Stimulated activated CD8-positive, alpha-beta memory T cell treated with anti-CD3 and anti-CD28 coated beads, Interleukin-12 subunit alpha, Interleukin-12 subunit beta, amount 100 ng/mL, for 24 hours (primary cell): ENCODE results near the gene SAMD4A.

ENCODE experiments used
- DNase-seq: peaks from one replicate; pipeline ENCODE4 v3.0.0-alpha.2; 2020; ENCODE audit errors: extremely low read depth

SAMD4A gene

DNA sequence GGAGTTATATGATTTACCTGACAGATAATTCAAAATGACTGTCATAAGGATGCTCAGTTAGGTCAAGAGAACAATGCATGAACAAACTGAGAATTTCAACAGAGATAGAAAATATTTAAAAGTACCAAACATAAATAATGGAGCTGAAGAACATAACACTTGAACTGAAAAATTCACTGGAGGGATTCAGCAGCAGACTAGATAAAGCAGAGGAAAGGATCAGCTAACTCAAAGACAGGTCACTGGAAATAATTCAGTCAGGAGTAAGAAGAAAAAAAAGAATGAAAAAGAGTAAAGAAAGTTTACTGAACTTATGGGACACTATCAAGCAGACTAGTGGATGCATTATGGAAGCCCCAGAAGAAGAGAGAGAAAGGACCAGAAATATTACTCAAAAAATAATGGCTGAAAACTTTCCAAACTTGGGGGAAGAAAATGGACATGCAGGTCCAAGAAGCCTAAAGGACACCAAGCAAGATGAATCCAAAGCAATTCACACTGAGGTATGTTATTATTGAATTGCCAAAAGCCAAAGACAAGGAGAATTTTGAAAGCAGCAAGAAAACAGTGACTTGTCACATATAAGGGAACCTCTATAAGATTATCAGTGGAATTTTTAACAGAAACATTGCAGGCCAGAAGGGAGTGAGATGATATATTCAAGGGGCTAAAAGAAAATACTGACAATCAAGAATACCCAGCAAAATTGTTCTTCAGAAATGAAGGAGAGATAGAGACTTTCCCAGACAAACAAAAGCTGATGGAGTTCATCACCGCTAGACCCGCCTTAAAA is 257.0 kb downstream of the SAMD4A start:
- no peak for DNase-seq

DNA sequence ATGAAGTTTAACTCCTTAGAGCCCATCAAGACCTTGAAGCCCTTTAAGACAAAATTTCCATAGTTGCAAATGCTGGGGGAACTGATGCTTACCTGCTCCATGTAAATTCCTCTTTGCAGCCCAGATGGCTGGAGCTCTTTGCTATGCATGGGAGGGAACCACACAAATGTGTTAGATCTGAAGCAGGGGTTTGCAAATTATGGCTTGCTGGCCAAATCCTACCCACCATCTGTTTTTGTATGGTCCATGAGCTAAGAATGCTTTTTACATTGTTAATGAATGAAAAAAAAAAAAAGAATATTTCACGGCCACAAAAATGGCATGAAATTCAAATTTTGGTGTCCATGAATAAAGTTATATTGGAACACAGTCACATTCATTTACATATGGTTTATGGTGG is 261.1 kb downstream of the SAMD4A start:
- DNase-seq, result no peak

DNA sequence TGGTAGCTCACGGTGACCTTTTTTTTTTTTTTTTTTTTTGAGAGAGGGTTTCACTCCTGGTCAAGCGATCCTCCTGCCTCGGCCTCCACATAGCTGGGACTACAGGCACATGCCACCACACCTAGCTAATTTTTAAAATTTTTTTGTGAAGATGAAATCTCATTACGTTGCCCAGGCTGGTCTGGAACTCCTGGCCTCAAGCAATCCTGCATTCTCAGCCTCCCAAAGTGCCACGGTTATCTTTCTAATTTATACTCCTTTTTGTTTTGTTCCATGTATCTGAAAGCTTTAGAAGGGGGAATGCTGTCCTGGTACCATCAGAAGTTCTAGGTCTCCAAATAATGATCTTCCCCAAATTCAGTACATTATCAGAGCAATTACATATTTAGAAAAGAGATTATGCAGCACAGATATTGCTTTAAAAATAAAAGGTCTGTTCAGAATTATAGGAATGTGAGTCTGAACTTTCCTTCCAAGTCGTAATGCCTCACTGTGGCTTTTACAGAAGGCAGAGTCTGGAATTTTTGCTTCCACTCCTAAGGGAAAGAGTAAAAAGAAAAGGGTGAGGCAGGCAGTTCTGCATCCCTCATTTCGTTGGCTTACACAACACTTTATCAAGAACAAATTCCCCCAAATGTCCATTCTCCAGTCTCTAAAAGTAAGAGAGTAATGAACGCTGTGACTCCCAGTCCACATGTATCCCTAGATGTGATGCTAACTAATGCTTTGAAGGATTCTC is 262.7 kb downstream of the SAMD4A start:
- no peak for DNase-seq

DNA sequence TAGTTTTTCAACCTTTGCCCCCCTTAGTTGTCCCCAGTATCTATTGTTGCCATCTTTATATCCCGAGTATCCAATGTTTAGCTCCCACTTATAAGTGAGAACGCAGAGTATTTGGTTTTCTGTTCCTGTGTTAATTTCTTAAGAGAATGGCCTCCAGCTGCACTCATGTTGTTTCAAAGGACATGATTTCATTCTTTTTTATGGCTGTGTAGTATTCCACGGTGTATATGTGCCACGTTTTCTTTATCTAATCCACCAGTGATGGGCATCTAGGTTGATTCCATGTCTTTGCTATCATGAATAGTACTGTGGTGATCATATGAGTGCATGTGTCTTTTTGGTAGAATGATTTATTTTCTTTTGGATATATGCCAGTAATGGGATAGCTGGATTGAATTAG is 263.7 kb downstream of the SAMD4A start:
- DNase-seq, result no peak

DNA sequence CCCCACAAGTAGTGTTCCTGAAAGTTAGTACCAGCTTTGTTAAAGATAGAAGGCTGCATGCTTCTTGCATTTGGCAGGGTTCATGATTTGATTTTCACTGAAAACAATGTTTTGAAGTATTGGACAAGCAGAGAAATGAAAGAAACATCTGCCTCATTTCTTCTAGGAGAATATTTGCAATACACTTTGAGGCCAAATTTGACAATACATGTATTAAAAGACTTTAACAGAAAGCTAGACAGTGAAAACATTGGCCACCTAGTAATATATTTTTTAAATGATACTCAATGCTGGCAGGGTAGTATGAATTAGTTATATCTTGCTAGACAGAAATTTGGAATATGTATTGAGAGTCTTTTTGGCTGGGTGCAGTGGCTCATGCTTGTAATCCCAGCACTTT is 267.2 kb downstream of the SAMD4A start:
- no peak for DNase-seq

DNA sequence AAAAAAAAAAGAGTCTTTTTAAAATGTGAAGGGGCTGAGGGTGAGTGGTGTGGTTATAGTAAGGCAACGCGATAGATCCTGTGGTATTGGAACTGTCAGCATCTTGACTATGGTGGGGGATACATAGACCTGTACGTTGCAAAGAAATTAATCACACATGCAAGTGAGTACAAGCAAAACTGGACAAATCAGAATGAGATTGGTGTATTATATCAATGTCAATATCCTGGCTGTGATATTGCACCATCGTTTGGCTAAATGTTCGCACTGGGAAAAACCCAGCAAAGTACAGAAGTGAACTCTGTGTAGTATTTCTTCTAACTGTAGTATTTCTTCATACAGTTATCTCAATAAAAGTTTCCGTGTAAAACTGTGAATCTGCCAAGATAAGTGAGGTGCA is 267.8 kb downstream of the SAMD4A start:
- DNase-seq, result no peak

DNA sequence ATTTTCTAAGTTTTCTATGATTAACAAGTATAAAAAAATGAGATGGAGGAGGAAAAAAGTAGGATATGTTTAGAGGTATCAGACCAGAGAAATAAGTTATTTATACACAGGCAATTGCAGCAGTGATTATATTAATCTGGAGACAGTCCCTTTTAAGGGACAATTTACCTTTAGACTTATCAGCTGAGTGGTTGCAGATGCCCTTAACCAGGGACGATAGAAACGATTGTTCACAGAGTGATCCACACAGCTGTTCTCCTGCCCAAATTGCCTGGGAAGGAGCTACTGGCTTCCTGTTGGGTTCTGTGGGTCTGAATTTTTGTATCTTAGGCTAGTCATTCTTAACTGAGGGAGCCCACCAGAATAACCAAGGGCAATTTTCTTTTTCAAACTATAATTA is 269.3 kb downstream of the SAMD4A start:
- DNase-seq, result no peak

DNA sequence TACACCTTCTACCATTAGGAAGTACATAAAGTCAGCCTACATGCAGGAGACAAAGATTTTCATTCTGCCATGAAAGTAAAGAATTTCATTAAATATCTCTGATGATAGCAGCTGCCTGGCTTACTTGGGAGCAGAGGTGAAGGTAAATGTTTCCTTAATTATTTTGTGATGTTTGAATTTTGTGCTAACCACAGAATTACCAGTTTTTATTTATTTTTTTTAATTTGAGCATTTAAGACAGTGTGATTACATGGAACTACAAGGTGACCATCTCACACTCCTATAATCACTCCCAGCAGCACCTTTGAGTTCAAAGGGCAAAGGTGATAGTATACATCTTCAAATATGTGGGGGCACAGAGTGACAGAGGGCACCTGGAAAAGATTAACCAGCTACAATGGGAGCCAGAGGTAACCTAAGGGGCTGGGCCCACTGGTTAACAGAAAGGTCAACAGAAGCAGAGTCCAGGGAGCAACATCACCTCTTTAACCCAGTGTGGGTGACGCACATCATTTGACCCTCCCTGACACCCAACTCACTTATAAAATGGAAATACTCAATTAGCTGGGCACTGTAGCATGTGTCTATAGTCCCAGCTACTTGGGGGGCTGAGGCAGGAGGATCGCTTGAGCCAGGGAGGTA is 270.7 kb downstream of the SAMD4A start:
- no peak for DNase-seq

DNA sequence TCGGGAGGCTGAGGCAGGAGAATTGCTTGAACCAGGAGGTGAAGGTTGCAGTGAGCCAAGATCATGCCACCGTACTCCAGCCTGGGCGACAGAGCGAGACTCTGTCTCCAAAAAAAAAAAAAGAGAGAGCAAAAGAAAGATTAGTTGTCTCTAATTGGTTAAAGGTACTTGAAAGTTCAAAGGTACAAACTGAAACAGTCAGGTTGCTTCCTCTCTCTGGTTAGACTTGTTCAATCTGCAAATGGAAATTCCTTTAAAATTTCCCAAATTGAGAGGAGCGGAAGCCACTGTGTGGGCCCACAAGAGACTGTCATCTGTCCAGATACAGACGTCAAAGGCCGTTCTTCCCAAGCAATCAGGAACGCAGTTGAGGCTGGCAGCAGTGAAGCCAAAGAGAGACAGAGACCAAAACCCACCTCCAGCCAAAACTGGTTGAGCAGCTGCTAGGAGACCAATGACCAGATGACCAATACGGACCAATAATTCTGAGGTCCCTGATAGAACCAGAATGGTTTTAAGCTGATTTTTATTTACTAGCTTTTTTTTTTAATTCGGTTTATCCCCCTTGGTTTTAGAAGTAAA is 272.1 kb downstream of the SAMD4A start:
- DNase-seq, result no peak

DNA sequence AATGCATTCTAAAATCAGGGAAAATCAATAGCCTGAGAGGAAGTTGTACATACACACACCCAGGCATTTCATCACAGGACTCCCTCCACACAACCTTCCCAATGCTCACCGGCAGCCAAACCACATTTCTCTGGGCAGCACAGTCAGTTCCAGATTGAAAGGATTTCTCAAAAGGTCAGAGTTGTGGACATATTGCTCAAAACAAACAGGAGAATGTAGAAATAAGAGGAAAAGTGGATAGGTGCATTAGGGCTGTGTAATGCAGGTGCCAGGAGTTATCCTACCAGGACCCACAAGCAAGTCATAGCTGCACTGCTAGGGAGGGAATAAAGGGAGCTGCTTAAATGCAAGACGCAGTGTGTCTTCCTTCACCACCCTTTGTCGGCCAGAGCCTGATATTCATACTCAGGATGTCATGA is 272.8 kb downstream of the SAMD4A start:
- no peak for DNase-seq

DNA sequence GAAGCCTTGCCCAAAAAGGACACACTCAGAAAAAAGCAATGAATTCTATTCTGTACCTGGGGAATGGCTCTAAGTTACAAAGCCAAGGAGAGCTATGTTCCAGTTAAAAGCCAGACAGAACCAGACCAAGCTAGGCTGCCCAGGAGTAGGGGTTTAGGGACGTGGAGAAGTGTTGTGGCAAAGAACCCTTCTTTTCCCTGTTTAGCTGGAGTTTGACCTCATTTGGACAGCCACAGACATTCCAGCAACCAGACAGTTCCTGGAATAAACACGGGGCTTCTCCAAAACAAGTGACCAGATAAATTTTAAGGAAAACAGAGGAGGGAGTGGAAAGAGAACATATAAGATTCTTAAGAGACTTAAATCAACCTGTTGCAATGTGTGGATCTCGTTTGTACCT is 273.4 kb downstream of the SAMD4A start:
- no peak for DNase-seq

DNA sequence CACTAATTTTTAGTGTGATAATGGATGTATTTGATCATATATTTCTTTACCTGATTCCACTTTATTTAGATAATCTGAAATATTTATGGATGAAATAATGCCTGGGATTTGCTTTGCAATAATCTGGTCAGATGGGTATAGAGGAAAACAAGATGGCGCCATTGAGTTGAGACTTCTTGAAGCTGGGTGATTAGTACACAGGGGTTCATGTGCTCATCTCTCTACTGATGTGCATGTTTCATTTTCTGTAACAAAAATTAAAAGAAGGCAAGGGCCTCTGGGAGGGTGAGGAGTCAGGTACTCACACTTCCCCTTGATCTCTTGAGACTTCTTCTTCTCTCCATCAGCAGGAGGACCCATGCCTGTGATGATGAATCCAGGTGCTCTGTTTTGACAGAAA is 273.9 kb downstream of the SAMD4A start:
- DNase-seq, result no peak
